ENCODE measurements around the gene SRGAP2. TPM values are rescaled to one million over a fixed set of nuclear protein-coding genes. Genes with fewer than 3 reads are reported as not detected.
"Not testable (repeated sequence)": the region's sequence is repeated elsewhere in the genome, so short reads cannot be mapped to it uniquely, and the experiment has no call there.

SRGAP2 gene
- total RNA-seq, 4 donors from 2014 or later: 10.5 to 91.8 (median 42.6) TPM

- H3K27me3 ChIP-seq; H3K4me3 ChIP-seq; DNase-seq; H3K27ac ChIP-seq; intact Hi-C loops (cut with DNase I; ENCODE audit: low total_unique reads); H3K36me3 ChIP-seq; H3K4me1 ChIP-seq; H3K9me3 ChIP-seq: not testable (repeated sequence)
Measured at GRCh38 chr1:206240288-206240687, 36.9 kb downstream of the SRGAP2 start.

- H3K9me3 ChIP-seq; H3K4me3 ChIP-seq; H3K27ac ChIP-seq; H3K4me1 ChIP-seq; H3K27me3 ChIP-seq; DNase-seq; H3K36me3 ChIP-seq; intact Hi-C loops (cut with DNase I; ENCODE audit: low total_unique reads): not testable (repeated sequence)
Measured at GRCh38 chr1:206243335-206243734, 40.0 kb downstream of the SRGAP2 start.

GRCh38 chr1:206245479-206245878 is 42.1 kb downstream of the SRGAP2 start:
- intact Hi-C loops (cut with DNase I; ENCODE audit: low total_unique reads); H3K27me3 ChIP-seq; H3K9me3 ChIP-seq; H3K4me3 ChIP-seq; H3K27ac ChIP-seq; H3K4me1 ChIP-seq; DNase-seq; H3K36me3 ChIP-seq: not testable (repeated sequence)

GRCh38 chr1:206246129-206246886 is 43.0 kb downstream of the SRGAP2 start:
- H3K27me3 ChIP-seq; H3K27ac ChIP-seq; DNase-seq; H3K36me3 ChIP-seq; H3K9me3 ChIP-seq; H3K4me1 ChIP-seq; intact Hi-C loops (cut with DNase I; ENCODE audit: low total_unique reads); H3K4me3 ChIP-seq: not testable (repeated sequence)

- H3K9me3 ChIP-seq; H3K4me1 ChIP-seq; DNase-seq; H3K27me3 ChIP-seq; H3K4me3 ChIP-seq; H3K27ac ChIP-seq; H3K36me3 ChIP-seq; intact Hi-C loops (cut with DNase I; ENCODE audit: low total_unique reads): not testable (repeated sequence)
Measured at GRCh38 chr1:206250953-206251681, 47.8 kb downstream of the SRGAP2 start.

- H3K4me3 ChIP-seq; H3K36me3 ChIP-seq; DNase-seq; H3K4me1 ChIP-seq; H3K27me3 ChIP-seq; H3K27ac ChIP-seq; intact Hi-C loops (cut with DNase I; ENCODE audit: low total_unique reads); H3K9me3 ChIP-seq: not testable (repeated sequence)
Measured at GRCh38 chr1:206252680-206253335, 49.5 kb downstream of the SRGAP2 start.

Other genes with a start within 250 kb of the SRGAP2 start
- 10 to 100 TPM in 2 of 4 donors, 1 to 10 TPM in 1, under 1 TPM in 1; 0.26 to 22.5 (median 8.0) TPM for gene RAB7B, start 200.1 kb upstream of the SRGAP2 start, total RNA-seq
- under 1 TPM in 1 of 4 donors, not detected in 3; 0.21 TPM for gene CTSE, start 179.6 kb upstream of the SRGAP2 start, total RNA-seq
- 1 to 10 TPM in 3 of 4 donors, not detected in 1; 3.6 to 6.4 (median 5.6) TPM for gene RHEX, start 150.4 kb upstream of the SRGAP2 start, total RNA-seq
- gene AVPR1B, start 86.2 kb upstream of the SRGAP2 start, total RNA-seq: under 1 TPM in 2 of 4 donors, not detected in 2; 0.18 to 0.62 TPM
- 1 to 10 TPM in 1 of 4 donors, under 1 TPM in 1, not detected in 2; 0.29 to 2.7 TPM for gene FAM72A, start 702 bp upstream of the SRGAP2 start, total RNA-seq